GM18867 (cell line): ENCODE data around the gene KRTAP9-3.
"Not testable (repeated sequence)": the region's sequence is repeated elsewhere in the genome, so short reads cannot be mapped to it uniquely, and the experiment has no call there.

Experiments
- ATAC-seq: cut with Tn5 transposase; IDR thresholded peaks from one replicate; pipeline ENCODE4 v1.9.1; 2021; ENCODE audit warnings: mild to moderate bottlenecking, moderate library complexity; ENCODE audit not compliant: unreplicated experiment

The KRTAP9-3 gene, protein sequence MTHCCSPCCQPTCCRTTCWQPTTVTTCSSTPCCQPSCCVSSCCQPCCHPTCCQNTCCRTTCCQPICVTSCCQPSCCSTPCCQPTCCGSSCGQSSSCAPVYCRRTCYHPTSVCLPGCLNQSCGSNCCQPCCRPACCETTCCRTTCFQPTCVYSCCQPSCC

DNA sequence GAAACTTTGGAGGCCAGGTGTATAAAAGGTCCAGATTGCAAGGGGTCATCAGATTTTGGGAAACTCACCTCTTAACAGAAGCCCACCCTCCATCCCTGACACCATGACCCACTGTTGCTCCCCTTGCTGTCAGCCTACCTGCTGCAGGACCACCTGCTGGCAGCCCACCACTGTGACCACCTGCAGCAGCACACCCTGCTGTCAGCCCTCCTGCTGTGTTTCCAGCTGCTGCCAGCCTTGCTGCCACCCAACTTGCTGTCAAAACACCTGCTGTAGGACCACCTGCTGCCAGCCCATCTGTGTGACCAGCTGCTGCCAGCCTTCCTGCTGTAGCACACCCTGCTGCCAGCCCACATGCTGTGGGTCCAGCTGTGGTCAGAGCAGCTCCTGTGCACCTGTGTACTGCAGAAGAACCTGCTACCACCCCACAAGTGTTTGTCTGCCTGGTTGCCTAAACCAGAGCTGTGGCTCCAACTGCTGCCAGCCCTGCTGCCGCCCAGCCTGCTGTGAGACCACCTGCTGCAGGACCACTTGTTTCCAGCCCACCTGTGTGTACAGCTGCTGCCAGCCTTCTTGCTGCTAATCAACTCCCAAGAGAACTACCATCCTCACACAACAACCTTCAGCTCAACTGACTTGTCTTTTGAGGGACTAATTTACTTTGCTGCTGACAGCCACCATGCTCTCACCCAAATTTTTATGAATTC lies at the start of gene KRTAP9-3:
KRTAP9-3 (plus strand) TSS at position 51 of the 707 bp plus-strand sequence; CDS start at position 104, 53 bp downstream.
- ATAC-seq, result not testable (repeated sequence)

DNA sequence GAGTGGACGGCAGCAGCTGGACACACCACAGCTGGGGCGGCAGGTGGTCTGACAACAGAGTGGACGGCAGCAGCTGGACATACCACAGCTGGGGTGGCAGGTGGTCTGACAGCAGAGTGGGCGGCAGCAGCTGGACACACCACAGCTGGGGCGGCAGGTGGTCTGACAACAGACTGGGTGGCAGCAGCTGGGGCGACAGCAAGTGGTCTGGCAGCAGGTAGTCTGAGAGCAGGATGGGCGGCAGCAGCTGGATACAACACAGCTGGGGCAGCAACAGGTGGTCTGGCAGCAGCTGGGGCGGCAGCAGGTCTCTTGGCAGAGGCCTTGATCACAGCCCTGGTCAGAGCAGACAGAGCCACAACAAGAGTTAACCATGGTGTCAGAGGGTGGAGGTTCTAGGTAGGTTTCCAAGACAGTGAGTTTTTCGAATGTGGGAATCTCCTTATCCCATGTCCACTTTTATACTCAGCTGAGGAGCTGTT lies 47.7 kb upstream of the KRTAP9-3 start, which contains the start of gene KRTAP4-1:
KRTAP4-1 (minus strand) TSS at position 432 of the 482 bp plus-strand sequence; CDS start at position 375, 57 bp downstream.
- ATAC-seq, result no peak

GRCh38 chr17:41185001-41185400 lies 47.2 kb upstream of the KRTAP9-3 start:
- ATAC-seq, result no peak

- ATAC-seq, result no peak
These were observed 45.4 kb upstream of the KRTAP9-3 start for GRCh38 chr17:41186872-41187271.

DNA sequence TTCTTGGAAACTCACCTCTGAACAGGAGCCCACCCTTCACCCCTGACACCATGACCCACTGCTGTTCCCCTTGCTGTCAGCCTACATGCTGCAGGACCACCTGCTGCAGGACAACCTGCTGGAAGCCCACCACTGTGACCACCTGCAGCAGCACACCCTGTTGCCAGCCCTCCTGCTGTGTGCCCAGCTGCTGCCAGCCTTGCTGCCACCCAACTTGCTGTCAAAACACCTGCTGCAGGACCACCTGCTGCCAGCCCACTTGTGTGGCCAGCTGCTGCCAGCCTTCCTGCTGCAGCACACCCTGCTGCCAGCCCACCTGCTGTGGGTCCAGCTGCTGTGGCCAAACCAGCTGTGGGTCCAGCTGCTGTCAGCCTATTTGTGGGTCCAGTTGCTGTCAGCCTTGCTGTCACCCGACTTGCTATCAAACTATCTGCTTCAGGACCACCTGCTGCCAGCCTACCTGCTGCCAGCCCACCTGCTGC lies 42.4 kb upstream of the KRTAP9-3 start, which contains the start of gene KRTAP9-1:
KRTAP9-1 (plus strand) TSS at position 51 of the 482 bp plus-strand sequence; CDS start at position 51, 0 bp downstream.
- ATAC-seq, result not testable (repeated sequence)

DNA sequence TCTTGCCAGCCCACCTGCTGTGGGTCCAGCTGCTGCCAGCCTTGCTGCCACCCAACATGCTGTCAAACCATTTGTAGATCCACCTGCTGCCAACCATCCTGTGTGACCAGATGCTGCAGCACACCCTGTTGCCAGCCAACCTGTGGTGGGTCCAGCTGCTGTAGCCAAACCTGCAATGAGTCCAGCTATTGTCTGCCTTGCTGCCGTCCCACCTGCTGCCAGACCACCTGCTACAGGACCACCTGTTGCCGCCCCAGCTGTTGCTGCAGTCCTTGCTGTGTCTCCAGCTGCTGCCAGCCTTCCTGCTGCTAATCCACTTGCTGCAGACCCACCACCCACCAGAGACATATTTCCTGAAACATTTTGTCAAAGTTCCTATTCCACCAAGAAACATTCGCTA lies 41.9 kb upstream of the KRTAP9-3 start:
- no peak for ATAC-seq

- ATAC-seq, result no peak
These were observed 36.2 kb upstream of the KRTAP9-3 start for GRCh38 chr17:41196068-41196467.

DNA sequence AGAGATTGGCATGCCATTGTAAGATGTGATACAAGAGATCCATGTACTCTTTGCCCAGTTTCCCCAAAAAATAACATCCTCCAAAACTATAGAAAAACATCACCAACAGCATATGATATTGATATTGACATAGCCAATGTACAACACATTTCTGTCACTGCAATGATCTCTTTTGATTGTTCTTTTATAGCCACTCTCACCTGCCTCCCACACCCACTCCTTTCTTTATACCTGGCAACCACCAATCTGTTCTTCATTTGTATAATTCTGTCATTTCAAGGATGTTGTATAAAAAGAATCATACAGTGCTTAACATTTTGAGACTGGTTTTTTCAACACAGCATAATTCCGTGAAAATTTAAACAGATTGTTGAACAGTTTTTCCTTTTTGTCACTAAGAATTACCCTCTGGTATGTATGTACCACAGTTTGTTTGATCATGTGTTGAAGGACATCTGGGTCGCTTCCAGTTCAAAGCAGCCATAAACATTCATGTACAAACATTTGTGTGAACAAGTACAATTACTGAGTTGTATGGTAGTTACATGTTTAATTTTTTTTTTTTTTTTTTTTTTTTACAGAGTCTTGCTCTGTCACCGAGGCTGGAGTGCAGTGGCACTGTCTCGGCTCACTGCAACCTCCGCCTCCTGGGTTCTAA lies 32.7 kb upstream of the KRTAP9-3 start:
- no peak for ATAC-seq

- no peak for ATAC-seq
These were observed 20.3 kb upstream of the KRTAP9-3 start for GRCh38 chr17:41211845-41212466.

DNA sequence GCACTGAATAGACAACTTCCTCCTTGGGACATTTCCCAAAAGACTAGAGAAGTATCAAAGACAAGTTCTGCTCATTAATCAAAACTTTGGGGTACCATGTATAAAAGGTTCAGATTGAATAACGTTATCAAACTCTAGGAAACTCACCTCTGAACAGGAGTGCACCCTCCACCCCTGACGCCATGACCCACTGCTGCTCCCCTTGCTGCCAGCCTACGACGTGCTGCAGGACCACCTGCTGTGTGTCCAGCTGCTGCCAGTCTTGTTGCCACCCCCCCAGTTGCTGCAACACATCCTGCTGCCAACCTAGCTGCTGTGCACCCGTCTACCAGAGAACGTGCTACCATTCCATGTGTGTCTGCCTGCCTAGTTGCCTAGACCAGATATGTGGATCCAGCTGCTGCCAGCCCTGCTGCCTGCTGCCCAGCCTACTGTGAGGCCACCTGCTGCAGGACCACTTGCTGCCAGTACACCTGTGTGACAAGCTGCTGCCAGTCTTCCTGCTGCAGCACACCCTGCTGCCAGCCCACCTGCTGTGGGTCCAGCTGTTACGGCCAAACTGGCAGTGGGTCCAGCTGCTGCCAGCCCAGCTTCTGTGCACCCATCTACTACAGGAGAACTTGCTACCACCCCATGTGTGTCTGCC lies 19.6 kb upstream of the KRTAP9-3 start:
- no peak for ATAC-seq

- ATAC-seq, result no peak
These were observed 16.6 kb upstream of the KRTAP9-3 start for GRCh38 chr17:41215681-41216080.

DNA sequence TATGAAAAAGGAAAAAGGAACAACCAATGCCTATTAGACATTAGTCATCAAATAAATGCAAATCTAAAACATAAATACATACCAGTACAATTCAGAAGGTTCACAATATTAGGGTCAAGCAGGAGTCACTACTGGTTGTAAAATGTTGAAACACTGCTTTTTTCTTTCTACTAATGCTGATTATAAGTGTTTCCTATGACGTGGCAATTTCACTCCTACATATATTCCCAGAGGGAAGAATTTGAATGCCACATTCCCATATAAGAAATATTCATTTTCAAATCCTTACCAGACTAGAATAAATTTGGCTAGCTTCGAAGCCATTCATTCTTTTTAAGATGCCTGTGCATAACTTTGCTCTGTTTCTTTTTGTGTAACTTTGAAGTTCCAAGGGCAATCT lies 8.4 kb upstream of the KRTAP9-3 start:
- ATAC-seq, result no peak

GRCh38 chr17:41226051-41226450 lies 6.2 kb upstream of the KRTAP9-3 start:
- no peak for ATAC-seq

DNA sequence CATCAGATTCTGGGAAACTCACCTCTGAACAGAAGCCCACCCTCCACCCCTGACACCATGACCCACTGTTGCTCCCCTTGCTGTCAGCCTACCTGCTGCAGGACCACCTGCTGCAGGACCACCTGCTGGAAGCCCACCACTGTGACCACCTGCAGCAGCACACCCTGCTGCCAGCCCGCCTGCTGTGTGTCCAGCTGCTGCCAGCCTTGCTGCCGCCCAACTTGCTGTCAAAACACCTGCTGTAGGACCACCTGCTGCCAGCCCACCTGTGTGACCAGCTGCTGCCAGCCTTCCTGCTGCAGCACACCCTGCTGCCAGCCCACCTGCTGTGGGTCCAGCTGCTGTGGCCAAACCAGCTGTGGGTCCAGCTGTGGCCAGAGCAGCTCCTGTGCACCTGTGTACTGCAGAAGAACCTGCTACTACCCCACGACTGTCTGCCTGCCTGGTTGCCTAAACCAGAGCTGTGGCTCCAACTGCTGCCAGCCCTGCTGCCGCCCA lies 5.6 kb upstream of the KRTAP9-3 start, which contains the start of gene KRTAP9-2:
KRTAP9-2 (plus strand) TSS at position 51 of the 498 bp plus-strand sequence; CDS start at position 58, 7 bp downstream.
- ATAC-seq, result not testable (repeated sequence)

DNA sequence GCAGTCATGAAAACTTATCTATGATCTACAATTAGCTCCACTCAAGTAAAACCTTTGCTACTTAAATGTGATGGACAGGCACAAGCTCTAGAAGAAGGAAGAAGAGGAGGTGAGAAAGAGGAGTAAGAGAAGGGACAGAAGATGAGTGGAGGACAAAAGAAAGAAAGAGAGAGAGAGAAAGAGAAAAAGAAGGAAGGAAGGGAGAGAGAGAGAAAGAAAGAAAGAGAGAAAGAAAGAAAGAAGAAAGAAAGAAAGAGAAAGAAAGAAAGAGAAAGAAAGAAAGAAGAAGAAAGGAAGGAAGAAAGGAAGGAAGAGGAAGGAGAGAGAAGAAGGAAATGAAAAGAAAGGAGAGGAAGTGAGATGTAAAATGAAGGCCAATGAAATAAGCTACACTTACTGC lies 2.2 kb upstream of the KRTAP9-3 start:
- ATAC-seq, result no peak

- ATAC-seq, result no peak
These were observed 518 bp upstream of the KRTAP9-3 start for GRCh38 chr17:41231731-41232130.

DNA sequence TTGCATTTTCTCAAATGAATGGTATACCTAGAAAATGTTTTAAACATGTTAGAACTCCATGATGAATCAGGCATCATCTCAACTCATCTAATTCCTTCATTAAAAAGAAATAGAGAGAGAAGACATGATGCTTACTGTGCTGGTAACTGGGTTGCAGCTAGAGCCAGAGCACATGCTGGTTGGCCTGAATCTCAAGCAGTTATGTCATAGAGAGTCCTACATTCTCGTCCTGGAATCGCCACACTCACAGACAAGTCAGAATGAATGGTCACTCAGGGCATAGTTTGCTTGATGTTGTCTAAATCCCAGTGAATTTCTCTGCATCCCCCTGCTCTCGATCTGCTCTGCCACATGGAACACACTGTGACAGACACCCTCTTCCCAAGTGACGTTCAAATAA lies 4.9 kb downstream of the KRTAP9-3 start:
- ATAC-seq, result not testable (repeated sequence)

DNA sequence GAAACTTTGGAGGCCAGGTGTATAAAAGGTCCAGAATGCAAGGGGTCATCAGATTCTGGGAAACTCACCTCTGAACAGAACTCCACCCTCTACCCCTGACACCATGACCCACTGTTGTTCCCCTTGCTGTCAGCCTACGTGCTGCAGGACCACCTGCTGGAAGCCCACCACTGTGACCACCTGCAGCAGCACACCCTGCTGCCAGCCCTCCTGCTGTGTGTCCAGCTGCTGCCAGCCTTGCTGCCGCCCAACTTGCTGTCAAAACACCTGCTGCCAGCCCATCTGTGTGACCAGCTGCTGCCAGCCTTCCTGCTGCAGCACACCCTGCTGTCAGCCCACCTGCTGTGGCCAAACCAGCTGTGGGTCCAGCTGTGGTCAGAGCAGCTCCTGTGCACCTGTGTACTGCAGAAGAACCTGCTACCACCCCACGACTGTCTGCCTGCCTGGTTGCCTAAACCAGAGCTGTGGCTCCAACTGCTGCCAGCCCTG lies 5.7 kb downstream of the KRTAP9-3 start, which contains the start of gene KRTAP9-8:
KRTAP9-8 (plus strand) TSS at position 51 of the 489 bp plus-strand sequence; CDS start at position 104, 53 bp downstream.
- not testable (repeated sequence) for ATAC-seq

DNA sequence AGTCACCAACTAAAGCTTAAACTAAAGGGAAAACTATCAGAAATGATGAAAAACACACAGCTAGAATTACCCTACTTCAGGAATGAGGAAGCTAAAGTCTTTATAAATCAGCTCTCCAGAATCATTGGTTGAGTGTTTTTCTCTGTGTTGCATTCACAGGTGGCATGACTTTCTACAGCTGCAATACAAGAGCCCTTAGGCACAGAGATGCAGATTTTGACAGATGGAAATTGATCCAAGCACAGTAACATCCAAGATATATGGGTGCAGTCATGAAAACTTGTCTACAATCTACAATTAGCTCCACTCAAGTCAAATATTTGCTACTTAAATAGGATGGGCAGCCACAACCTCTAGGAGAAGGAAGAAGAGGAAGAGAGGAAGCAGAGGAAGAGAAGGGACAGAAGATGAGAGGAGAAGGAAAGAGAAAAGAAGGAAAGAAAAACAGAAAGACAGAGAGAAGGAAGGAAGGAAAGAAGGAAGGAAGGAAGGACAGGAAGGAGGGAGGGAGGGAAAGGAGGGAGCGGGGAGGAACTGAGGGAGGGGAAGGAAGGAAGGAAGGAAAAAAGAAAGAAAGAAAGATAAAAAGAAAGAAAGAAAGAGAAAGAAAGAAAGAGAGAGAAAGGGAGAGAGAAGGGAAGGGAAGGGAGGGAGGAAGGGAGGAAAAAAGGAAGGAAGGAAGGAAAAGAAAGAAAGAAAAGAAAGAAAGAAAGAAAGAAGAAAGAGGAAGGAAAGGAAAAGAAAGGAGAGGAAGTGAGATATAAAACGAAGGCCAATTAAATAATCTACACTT lies 14.9 kb downstream of the KRTAP9-3 start:
- ATAC-seq, result not testable (repeated sequence)
